H1 (cell line): ENCODE measurements around the gene CBLN1. TPM values are rescaled to one million over a fixed set of nuclear protein-coding genes. Genes with fewer than 3 reads are reported as not detected.

ENCODE experiments used
- CTCF ChIA-PET: fragments of 300-600 bp; sonication (Branson Sonifier 250); formaldehyde crosslinking; loops from one replicate; lab custom pipeline; 2021; ENCODE audit not compliant: partially characterized antibody; lab: Charles Lee
- POLR2A ChIA-PET: fragments of 300-600 bp; sonication (Branson Sonifier 250); formaldehyde crosslinking; loops from one replicate; lab custom pipeline; 2021; ENCODE audit warnings: inconsistent platforms; ENCODE audit not compliant: partially characterized antibody; lab: Charles Lee
- DNase-seq, 2 experiments: peaks; one replicate each; pipeline versions ENCODE4 v3.0.0 to v3.0.0-alpha.2; 2010 to 2022; ENCODE audit warnings: low spot score in 2 of 2, low read depth in 1 of 2, mixed read lengths in 1 of 2
- FAIRE-seq: peaks from 2 replicates; lab custom pipeline; 2011; peaks lifted over from hg19 to GRCh38; lab: Jason Lieb, UNC
- H2AFZ ChIP-seq: 2 replicates; pipeline ENCODE4 v1.8.1; 2012; ENCODE audit warnings: low read length, inconsistent platforms
- H2AK5ac ChIP-seq: 2 replicates; pipeline ENCODE4 v1.6.1; 2013; ENCODE audit warnings: low read depth, low read length
- H2BK120ac ChIP-seq: replicated peaks from 2 replicates; pipeline ENCODE3; 2013; ENCODE audit warnings: low read depth, low read length, inconsistent platforms
- H2BK12ac ChIP-seq: 2 replicates; pipeline ENCODE4 v1.6.1; 2013; ENCODE audit warnings: low read depth, low read length
- H2BK15ac ChIP-seq: 2 replicates; pipeline ENCODE4 v1.6.1; 2013; ENCODE audit warnings: low read length
- H2BK20ac ChIP-seq: 2 replicates; pipeline ENCODE4 v1.6.1; 2013; ENCODE audit warnings: low read length
- H2BK5ac ChIP-seq: 2 replicates; pipeline ENCODE4 v1.6.1; 2013; ENCODE audit warnings: low read depth, low read length
- H3K14ac ChIP-seq: 2 replicates; pipeline ENCODE4 v1.6.1; 2013; ENCODE audit warnings: inconsistent platforms; ENCODE audit not compliant: insufficient read length
- H3K18ac ChIP-seq: 2 replicates; pipeline ENCODE4 v1.6.1; 2013; ENCODE audit warnings: low read length; ENCODE audit errors: extremely low read depth
- H3K23ac ChIP-seq: 2 replicates; pipeline ENCODE4 v1.6.1; 2013; ENCODE audit warnings: inconsistent platforms; ENCODE audit not compliant: insufficient read length
- H3K23me2 ChIP-seq: 2 replicates; pipeline ENCODE4 v1.6.1; 2013; ENCODE audit warnings: low read depth, low read length
- H3K27ac ChIP-seq: 2 replicates; pipeline ENCODE4 v1.6.1; 2011; ENCODE audit warnings: low read depth, low read length, inconsistent platforms
- H3K27me3 ChIP-seq, 4 experiments: replicated peaks in 1 of 4; 1 replicate in 1 of 4; 2 replicates in 3 of 4; pipeline versions ENCODE4 v1.6.1 to v1.8.1; 2011 to 2013; ENCODE audit warnings: low read length in 3 of 4, mild to moderate bottlenecking in 3 of 4, inconsistent platforms in 2 of 4, mixed read lengths in 2 of 4, moderate library complexity in 1 of 4; ENCODE audit not compliant: control insufficient read depth in 3 of 4, insufficient read depth in 3 of 4; ENCODE audit errors: extremely low read depth in 1 of 4
- H3K36me3 ChIP-seq, 4 experiments: 2 replicates each; pipeline versions ENCODE4 v1.6.1 to v1.8.1; 2011 to 2013; ENCODE audit warnings: mild to moderate bottlenecking in 4 of 4, low read length in 3 of 4, moderate library complexity in 2 of 4, control low read depth in 1 of 4, inconsistent platforms in 1 of 4; ENCODE audit not compliant: insufficient read depth in 4 of 4, control insufficient read depth in 2 of 4
- H3K4ac ChIP-seq: replicated peaks from 2 replicates; pipeline ENCODE3; 2013; ENCODE audit warnings: low read length, low read depth, mixed read lengths, inconsistent platforms; ENCODE audit not compliant: insufficient read length
- H3K4me1 ChIP-seq, 4 experiments: replicated peaks in 1 of 4; 1 replicate in 1 of 4; 2 replicates in 3 of 4; pipeline versions ENCODE4 v1.6.1 to v1.8.1; 2011 to 2013; ENCODE audit warnings: low read length in 3 of 4, inconsistent platforms in 2 of 4, mixed read lengths in 1 of 4; ENCODE audit not compliant: insufficient read depth in 4 of 4, control insufficient read depth in 3 of 4
- H3K4me2 ChIP-seq, 2 experiments: 2 replicates each; pipeline versions ENCODE4 v1.6.1 to v1.8.1; 2011 to 2013; ENCODE audit warnings: low read depth in 2 of 2, low read length in 2 of 2, control low read depth in 1 of 2, inconsistent platforms in 1 of 2, mild to moderate bottlenecking in 1 of 2; ENCODE audit not compliant: insufficient read depth in 1 of 2
- H3K4me3 ChIP-seq, 4 experiments: fragments of 200-600, 300-600 bp in 1 of 4; sonication (generic), shearing (Covaris generic), sonication (Bioruptor Twin) in 1 of 4; 2 replicates each; pipeline versions ENCODE4 v1.5.1 to v1.8.1; 2011 to 2016; ENCODE audit warnings: low read length in 4 of 4, low read depth in 3 of 4, control low read depth in 2 of 4, inconsistent platforms in 2 of 4, mild to moderate bottlenecking in 2 of 4, mixed read lengths in 1 of 4, moderate library complexity in 1 of 4; ENCODE audit not compliant: insufficient read depth in 2 of 4; ENCODE audit errors: extremely low read depth in 1 of 4
- H3K56ac ChIP-seq: replicated peaks from 2 replicates; pipeline ENCODE3; 2013; ENCODE audit warnings: low read depth, mild to moderate bottlenecking, mixed read lengths, low read length, inconsistent platforms; ENCODE audit not compliant: insufficient read length
- H3K79me1 ChIP-seq: 2 replicates; pipeline ENCODE4 v1.6.1; 2013; ENCODE audit warnings: low read depth, low read length, control low read depth
- H3K79me2 ChIP-seq, 2 experiments: 2 replicates each; pipeline versions ENCODE4 v1.6.1 to v1.8.1; 2012 to 2013; ENCODE audit warnings: low read length in 2 of 2, mild to moderate bottlenecking in 2 of 2, inconsistent platforms in 1 of 2; ENCODE audit not compliant: insufficient read depth in 2 of 2, control insufficient read depth in 1 of 2
- H3K9ac ChIP-seq, 4 experiments: replicated peaks in 1 of 4; 1 replicate in 1 of 4; 2 replicates in 3 of 4; pipeline versions ENCODE4 v1.6.1 to v1.8.1; 2011 to 2013; ENCODE audit warnings: low read depth in 3 of 4, low read length in 3 of 4, control low read depth in 2 of 4, mild to moderate bottlenecking in 2 of 4, moderate library complexity in 2 of 4, inconsistent platforms in 1 of 4; ENCODE audit errors: extremely low read depth in 1 of 4
- H3K9me3 ChIP-seq, 2 experiments: 2 replicates each; pipeline versions ENCODE4 v1.6.1 to v1.8.1; 2012 to 2013; ENCODE audit warnings: mild to moderate bottlenecking in 2 of 2, moderate library complexity in 2 of 2, control low read depth in 1 of 2, inconsistent platforms in 1 of 2, low read depth in 1 of 2, low read length in 1 of 2, mixed read lengths in 1 of 2; ENCODE audit not compliant: insufficient read depth in 2 of 2
- H4K20me1 ChIP-seq, 2 experiments: replicated peaks in 1 of 2; 2 replicates each; pipeline versions ENCODE3 to v1.8.1; 2011 to 2013; ENCODE audit warnings: inconsistent platforms in 2 of 2, low read length in 2 of 2, mild to moderate bottlenecking in 1 of 2; ENCODE audit not compliant: insufficient read depth in 2 of 2, control insufficient read depth in 1 of 2
- H4K5ac ChIP-seq: 2 replicates; pipeline ENCODE4 v1.6.1; 2013; ENCODE audit warnings: low read length, low read depth, mixed read lengths, inconsistent platforms; ENCODE audit not compliant: insufficient read length
- H4K8ac ChIP-seq: 2 replicates; pipeline ENCODE4 v1.8.0; 2013; ENCODE audit warnings: mild to moderate bottlenecking, moderate library complexity, low read length, inconsistent platforms; ENCODE audit not compliant: insufficient read depth; ENCODE audit errors: extremely low read depth
- H4K91ac ChIP-seq: replicated peaks from 2 replicates; pipeline ENCODE3; 2013; ENCODE audit warnings: low read length, mixed read lengths, inconsistent platforms; ENCODE audit not compliant: insufficient read length
- CEBPB ChIP-seq: IDR thresholded peaks from 2 replicates; pipeline ENCODE4 v1.6.1; 2012; ENCODE audit warnings: low read depth, low read length
- CHD1 ChIP-seq: IDR thresholded peaks from 2 replicates; pipeline ENCODE4 v1.6.1; 2012; ENCODE audit warnings: low read depth, low read length, improper control_type of control experiment
- CHD2 ChIP-seq: IDR thresholded peaks from 2 replicates; pipeline ENCODE4 v1.6.1; 2012; ENCODE audit warnings: low read length, improper control_type of control experiment
- EGR1 ChIP-seq: IDR thresholded peaks from 2 replicates; pipeline ENCODE4 v1.6.1; 2011; ENCODE audit warnings: low read depth, low read length, borderline replicate concordance
- GABPA ChIP-seq: IDR thresholded peaks from 2 replicates; pipeline ENCODE4 v1.6.1; 2011; ENCODE audit warnings: mild to moderate bottlenecking, low read length, moderate library complexity, borderline replicate concordance; ENCODE audit not compliant: insufficient read depth
- KDM4A ChIP-seq: IDR thresholded peaks from one replicate; pipeline ENCODE4 v1.7.1; 2012; ENCODE audit warnings: low read depth, mild to moderate bottlenecking, moderate library complexity, low read length, inconsistent platforms; ENCODE audit not compliant: severe bottlenecking
- MAFK ChIP-seq: IDR thresholded peaks from 2 replicates; pipeline ENCODE4 v1.6.1; 2012; ENCODE audit warnings: low read depth, mild to moderate bottlenecking, improper control_type of control experiment, low read length
- POU5F1 ChIP-seq: IDR thresholded peaks from 2 replicates; pipeline ENCODE4 v1.6.1; 2011; ENCODE audit warnings: low read depth, mild to moderate bottlenecking, low read length, moderate library complexity
- SP1 ChIP-seq: IDR thresholded peaks from 2 replicates; pipeline ENCODE4 v1.6.1; 2011; ENCODE audit warnings: low read depth, low read length
- SP4 ChIP-seq: IDR thresholded peaks from 2 replicates; pipeline ENCODE4 v1.6.1; 2012; ENCODE audit warnings: low read length, inconsistent platforms
- SUZ12 ChIP-seq: fragments of 200-600 bp; sonication (generic); IDR thresholded peaks from 2 replicates; pipeline ENCODE4 v1.6.1; 2012; ENCODE audit warnings: mild to moderate bottlenecking, inconsistent platforms, low read length, moderate library complexity, mixed read lengths
- YY1 ChIP-seq: IDR thresholded peaks from 2 replicates; pipeline ENCODE4 v1.6.1; 2011; ENCODE audit warnings: low read depth, mild to moderate bottlenecking, low read length
- WGBS, 2 experiments: shearing (Covaris generic) in 1 of 2; methylation state at CpG; one replicate each; pipeline versions ENCODE4 v1.1.6 to v1.1.7; 2013 to 2015; ENCODE audit warnings: low lambda C conversion rate in 2 of 2, mixed read lengths in 2 of 2, inconsistent platforms in 1 of 2, low coverage in 1 of 2, missing lambda C conversion rate in 1 of 2; ENCODE audit not compliant: insufficient replicate concordance in 2 of 2, insufficient coverage in 1 of 2, insufficient read length in 1 of 2; ENCODE audit errors: extremely low coverage in 1 of 2, missing lambda C conversion rate in 1 of 2; 5-methylcytosine and 5-hydroxymethylcytosine counted together
- polyA plus RNA-seq, 7 experiments: library from polyadenylated mRNA; depleted of rRNA in 3 of 7; stranded (reverse) in 5 of 7; unstranded in 2 of 7; fragments of >200 nt in 5 of 7; fragments of 200-250 nt in 2 of 7; gene quantifications; 1 replicate in 5 of 7; 2 replicates in 1 of 7; 4 replicates in 1 of 7; pipeline versions ENCODE4 v1.2.1 to v1.2.3, GENCODE V29; 2011 to 2013; ENCODE audit warnings: missing spikeins in 2 of 7, mixed read lengths in 2 of 7
- total RNA-seq: library from RNA; stranded (reverse); fragmentation: NEBNext Ultra II Directional; extraction: Animal tissue kit (Norgen Biotek cat#: 25700); gene quantifications from 2 replicates; pipeline ENCODE4 v1.2.1, GENCODE V29; 2021
- TF ChIP-seq, protein P1 (sequence below): IDR thresholded peaks from 2 replicates; pipeline ENCODE4 v1.6.1; 2012; ENCODE audit warnings: low read length, inconsistent platforms

Gene CBLN1
- total and polyA plus RNA-seq, 2 of the 8 experiments (the other 6 are each of a cell fraction or from before 2014, with no cell fraction given), result 0.97 to 7.1 TPM

DNA sequence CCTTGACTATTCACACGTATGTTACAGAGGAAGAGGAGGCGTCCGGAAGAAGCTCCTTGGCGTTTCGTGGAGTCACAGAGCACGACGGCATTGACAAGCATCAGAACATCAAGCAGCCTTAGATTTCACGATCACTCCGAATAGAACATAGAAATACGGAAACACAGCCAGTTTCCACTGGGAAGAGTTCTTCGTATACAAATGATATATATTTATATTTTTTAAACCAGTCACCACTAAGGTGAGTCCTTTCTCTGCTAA is 3.1 kb downstream of the CBLN1 start:
- WGBS, 2 experiments, result 14% methylated on average over 11 of the region's 11 CpGs; no CpG with 5 or more reads in 1 of the 2 experiments
- H3K36me3 ChIP-seq, result no peaks in the 10 kb centered on the region
- H3K4me2 ChIP-seq, result peak overlapping the region; percentile 49 to 98; a peak in 2 of 4 replicates
- peaks cover 2 to 34% (median 24%) of the 10 kb centered on the region in 4 experiments for H3K4me1 ChIP-seq
- no peak overlapping the region for H4K8ac ChIP-seq
- H3K23me2 ChIP-seq, result peaks cover 27% of the 10 kb centered on the region
- no peak overlapping the region for H3K18ac ChIP-seq
- DNase-seq, result no peak
- ChIA-PET POLR2A (no interaction called here), CTCF (interaction anchor here (1.0 to 1.9 kb wide), 6 partner anchors 9 to 592 kb away, joined by 3 to 9 read pairs (median 3); no protein-coding TSS in a partner anchor)
- H3K79me2 ChIP-seq, result no peaks in the 10 kb centered on the region
- H3K27ac ChIP-seq, result no peak overlapping the region
- no peaks in the 10 kb centered on the region for H3K79me1 ChIP-seq
- no peak overlapping the region for H2BK120ac ChIP-seq
- no peak overlapping the region for H2BK15ac ChIP-seq
- peaks cover 8 to 38% of the 10 kb centered on the region in 2 experiments for H4K20me1 ChIP-seq
- peak overlapping the region; percentile 33; the same call in 1 of the 2 replicates for H2BK12ac ChIP-seq
- H3K27me3 ChIP-seq, result peaks cover 74 to 91% (median 90%) of the 10 kb centered on the region in 4 experiments
- H3K4ac ChIP-seq, result no peak overlapping the region
- H2BK20ac ChIP-seq, result no peak overlapping the region
- no peak for FAIRE-seq
- H3K9me3 ChIP-seq, result no peaks in the 10 kb centered on the region
- H3K23ac ChIP-seq, result no peak overlapping the region
- peak overlapping the region in 3 of 4 experiments; percentile 4 to 71 (median 23); a peak in 4 of 8 replicates for H3K4me3 ChIP-seq
- no peak overlapping the region; the same call in 1 of the 2 replicates for H2AK5ac ChIP-seq
- no peak overlapping the region for H3K56ac ChIP-seq
- H2AFZ ChIP-seq, result no peak overlapping the region
- no peak overlapping the region for H3K14ac ChIP-seq
- H2BK5ac ChIP-seq, result no peak overlapping the region
- no peak overlapping the region for H4K91ac ChIP-seq
- no peak overlapping the region for H3K9ac ChIP-seq
- H4K5ac ChIP-seq, result no peak overlapping the region
- no peak for TF ChIP-seq KDM4A
- TF ChIP-seq MAFK, result no peak
- TF ChIP-seq GABPA, result no peak
- no peak for TF ChIP-seq POU5F1
- no peak for TF ChIP-seq SUZ12
- no peak for TF ChIP-seq CEBPB
- TF ChIP-seq CHD2, result no peak
- no peak for TF ChIP-seq SP1
- no peak for TF ChIP-seq YY1
- TF ChIP-seq, protein P1, sequence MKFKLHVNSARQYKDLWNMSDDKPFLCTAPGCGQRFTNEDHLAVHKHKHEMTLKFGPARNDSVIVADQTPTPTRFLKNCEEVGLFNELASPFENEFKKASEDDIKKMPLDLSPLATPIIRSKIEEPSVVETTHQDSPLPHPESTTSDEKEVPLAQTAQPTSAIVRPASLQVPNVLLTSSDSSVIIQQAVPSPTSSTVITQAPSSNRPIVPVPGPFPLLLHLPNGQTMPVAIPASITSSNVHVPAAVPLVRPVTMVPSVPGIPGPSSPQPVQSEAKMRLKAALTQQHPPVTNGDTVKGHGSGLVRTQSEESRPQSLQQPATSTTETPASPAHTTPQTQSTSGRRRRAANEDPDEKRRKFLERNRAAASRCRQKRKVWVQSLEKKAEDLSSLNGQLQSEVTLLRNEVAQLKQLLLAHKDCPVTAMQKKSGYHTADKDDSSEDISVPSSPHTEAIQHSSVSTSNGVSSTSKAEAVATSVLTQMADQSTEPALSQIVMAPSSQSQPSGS, result no peak
- TF ChIP-seq CHD1, result no peak
- TF ChIP-seq SP4, result no peak
- no peak for TF ChIP-seq EGR1
